ENCODE measurements around the gene TMEM129. TPM values are rescaled to one million over a fixed set of nuclear protein-coding genes. Genes with fewer than 3 reads are reported as not detected.

Gene TMEM129
- total RNA-seq, 1 donor from 2014 or later: 12.8 TPM

- DNase-seq: no peak
Measured at GRCh38 chr4:1668488-1668840, 52.7 kb downstream of the TMEM129 start.

- DNase-seq: no peak
Measured at GRCh38 chr4:1667273-1667672, 53.9 kb downstream of the TMEM129 start.

- no peak for DNase-seq
Measured at GRCh38 chr4:1666391-1666790, 54.7 kb downstream of the TMEM129 start.

Small RNA genes within 50 kb of the gene (small RNA-seq; reads per million reads assigned to genes)
- gene RF00019: not detected

Other genes with a start within 250 kb of the TMEM129 start
- 0.78 TPM for gene FAM53A, start 37.0 kb downstream of the TMEM129 start, total RNA-seq
- 48.8 TPM for gene SLBP, start 9.0 kb downstream of the TMEM129 start, total RNA-seq
- 1.6 TPM for gene TACC3, start 198 bp upstream of the TMEM129 start, total RNA-seq
- 14.7 TPM for gene FGFR3, start 72.0 kb upstream of the TMEM129 start, total RNA-seq
- 92.3 TPM for gene LETM1, start 134.8 kb upstream of the TMEM129 start, total RNA-seq
- 105 TPM for gene NSD2, start 150.1 kb upstream of the TMEM129 start, total RNA-seq

Measured in occipital lobe (tissue), 3 donors.